Neural cell (in vitro differentiated cells): Measurements from ENCODE around the gene MYO18B. TPM values are rescaled to one million over a fixed set of nuclear protein-coding genes. Genes with fewer than 3 reads are reported as not detected.

Experiments
- H2AFZ ChIP-seq: fragments of 200-600, 300-800 bp; sonication (generic), shearing (Covaris generic); 2 replicates; pipeline ENCODE4 v1.6.0; 2014; ENCODE audit warnings: low read depth, mild to moderate bottlenecking, antibody characterized with exemption, low read length, moderate library complexity
- H3F3A ChIP-seq: fragments of 200-600 bp; shearing (Covaris generic); 2 replicates; pipeline ENCODE4 v1.6.1; 2016; ENCODE audit warnings: mild to moderate bottlenecking, moderate library complexity, mixed read lengths, antibody characterized with exemption, low read length; ENCODE audit not compliant: insufficient read depth, poor library complexity, severe bottlenecking
- H3K27ac ChIP-seq: fragments of 200-600, 300-800 bp; sonication (generic), shearing (Covaris generic); 2 replicates; pipeline ENCODE4 v1.5.1; 2014; ENCODE audit warnings: mild to moderate bottlenecking, low read length, moderate library complexity
- H3K27me3 ChIP-seq: fragments of 300-800, 200-600 bp; sonication (generic), shearing (Covaris generic); 2 replicates; pipeline ENCODE4 v1.6.0; 2014; ENCODE audit warnings: mild to moderate bottlenecking, low read depth, low read length, moderate library complexity; ENCODE audit not compliant: insufficient read depth
- H3K36me3 ChIP-seq: fragments of 300-800, 200-600 bp; sonication (generic), shearing (Covaris generic); 2 replicates; pipeline ENCODE4 v1.5.1; 2014; ENCODE audit warnings: mild to moderate bottlenecking, antibody characterized with exemption, low read length, moderate library complexity; ENCODE audit not compliant: insufficient read depth
- H3K4me2 ChIP-seq: fragments of 300-800, 200-600 bp; sonication (generic), shearing (Covaris generic); 2 replicates; pipeline ENCODE4 v1.6.0; 2014; ENCODE audit warnings: mild to moderate bottlenecking, low read length
- H3K4me3 ChIP-seq: fragments of 300-800, 200-600 bp; sonication (generic), shearing (Covaris generic); 2 replicates; pipeline ENCODE4 v1.5.1; 2014; ENCODE audit warnings: mild to moderate bottlenecking, low read length, moderate library complexity
- H3K79me2 ChIP-seq: fragments of 200-600 bp; shearing (Covaris generic); replicated peaks from 2 replicates; pipeline ENCODE4 v1.6.0; 2014; ENCODE audit warnings: mild to moderate bottlenecking, low read length, moderate library complexity; ENCODE audit not compliant: insufficient read depth
- H3K9ac ChIP-seq: fragments of 300-800, 200-600 bp; sonication (generic), shearing (Covaris generic); 2 replicates; pipeline ENCODE4 v1.6.1; 2016; ENCODE audit warnings: mild to moderate bottlenecking, low read length, mixed read lengths
- H3K9me2 ChIP-seq: fragments of 200-600 bp; shearing (Covaris generic); 2 replicates; pipeline ENCODE4 v1.6.1; 2016; ENCODE audit warnings: mild to moderate bottlenecking, low read length, mixed read lengths; ENCODE audit not compliant: insufficient read depth
- H3K9me3 ChIP-seq: fragments of 200-600, 300-800 bp; sonication (generic), shearing (Covaris generic); 2 replicates; pipeline ENCODE4 v1.6.1; 2016; ENCODE audit warnings: mild to moderate bottlenecking, mixed run types, low read length, moderate library complexity, mixed read lengths
- H4K20me1 ChIP-seq: fragments of 200-600 bp; shearing (Covaris generic); 2 replicates; pipeline ENCODE4 v1.6.1; 2016; ENCODE audit warnings: mild to moderate bottlenecking, mixed run types; ENCODE audit not compliant: insufficient read depth
- EP300 ChIP-seq: fragments of 450-650 bp; conservative IDR thresholded peaks from 2 replicates; pipeline ENCODE4 v1.6.1; 2014; ENCODE audit warnings: antibody characterized with exemption, mild to moderate bottlenecking, moderate library complexity; ENCODE audit not compliant: poor library complexity, severe bottlenecking
- EZH2 ChIP-seq: fragments of 200-600, 300-800 bp; shearing (Covaris generic), sonication (generic); IDR thresholded peaks from 2 replicates; pipeline ENCODE4 v1.6.1; 2014; ENCODE audit warnings: antibody characterized with exemption, low read length, borderline replicate concordance, mild to moderate bottlenecking; ENCODE audit not compliant: insufficient read depth, poor library complexity, severe bottlenecking
- MXI1 ChIP-seq: fragments of 450-650 bp; conservative IDR thresholded peaks from 2 replicates; pipeline ENCODE4 v1.6.1; 2014; ENCODE audit warnings: antibody characterized with exemption, mild to moderate bottlenecking; ENCODE audit not compliant: poor library complexity, severe bottlenecking
- POLR2AphosphoS5 ChIP-seq: IDR thresholded peaks from 2 replicates; pipeline ENCODE4 v1.6.1; 2012
- RAD21 ChIP-seq: fragments of 450-650 bp; conservative IDR thresholded peaks from 2 replicates; pipeline ENCODE4 v1.6.1; 2014; ENCODE audit warnings: antibody characterized with exemption, mild to moderate bottlenecking, moderate library complexity
- SMC3 ChIP-seq: fragments of 450-650 bp; conservative IDR thresholded peaks from 2 replicates; pipeline ENCODE4 v1.6.1; 2014; ENCODE audit warnings: antibody characterized with exemption, mild to moderate bottlenecking, moderate library complexity; ENCODE audit not compliant: poor library complexity
- TAF1 ChIP-seq: IDR thresholded peaks from 2 replicates; pipeline ENCODE4 v1.6.1; 2012; ENCODE audit warnings: low read depth
- polyA minus RNA-seq: library from RNA; depleted of rRNA, polyadenylated mRNA; stranded (reverse); fragments of >200 nt; gene quantifications from 2 replicates; pipeline ENCODE4 v1.2.3, GENCODE V29; 2014
- polyA plus RNA-seq: library from polyadenylated mRNA; depleted of rRNA; stranded (reverse); fragments of >200 nt; gene quantifications from 2 replicates; pipeline ENCODE4 v1.2.3, GENCODE V29; 2014
- TF ChIP-seq, protein P1 (sequence below): fragments of 450-650 bp; IDR thresholded peaks from 2 replicates; pipeline ENCODE4 v1.5.1; 2014; ENCODE audit warnings: antibody characterized with exemption, mild to moderate bottlenecking, moderate library complexity; ENCODE audit not compliant: poor library complexity, severe bottlenecking
- TF ChIP-seq, protein P2 (sequence below): IDR thresholded peaks from 2 replicates; pipeline ENCODE4 v1.6.1; 2012; ENCODE audit warnings: borderline replicate concordance

MYO18B gene, protein sequence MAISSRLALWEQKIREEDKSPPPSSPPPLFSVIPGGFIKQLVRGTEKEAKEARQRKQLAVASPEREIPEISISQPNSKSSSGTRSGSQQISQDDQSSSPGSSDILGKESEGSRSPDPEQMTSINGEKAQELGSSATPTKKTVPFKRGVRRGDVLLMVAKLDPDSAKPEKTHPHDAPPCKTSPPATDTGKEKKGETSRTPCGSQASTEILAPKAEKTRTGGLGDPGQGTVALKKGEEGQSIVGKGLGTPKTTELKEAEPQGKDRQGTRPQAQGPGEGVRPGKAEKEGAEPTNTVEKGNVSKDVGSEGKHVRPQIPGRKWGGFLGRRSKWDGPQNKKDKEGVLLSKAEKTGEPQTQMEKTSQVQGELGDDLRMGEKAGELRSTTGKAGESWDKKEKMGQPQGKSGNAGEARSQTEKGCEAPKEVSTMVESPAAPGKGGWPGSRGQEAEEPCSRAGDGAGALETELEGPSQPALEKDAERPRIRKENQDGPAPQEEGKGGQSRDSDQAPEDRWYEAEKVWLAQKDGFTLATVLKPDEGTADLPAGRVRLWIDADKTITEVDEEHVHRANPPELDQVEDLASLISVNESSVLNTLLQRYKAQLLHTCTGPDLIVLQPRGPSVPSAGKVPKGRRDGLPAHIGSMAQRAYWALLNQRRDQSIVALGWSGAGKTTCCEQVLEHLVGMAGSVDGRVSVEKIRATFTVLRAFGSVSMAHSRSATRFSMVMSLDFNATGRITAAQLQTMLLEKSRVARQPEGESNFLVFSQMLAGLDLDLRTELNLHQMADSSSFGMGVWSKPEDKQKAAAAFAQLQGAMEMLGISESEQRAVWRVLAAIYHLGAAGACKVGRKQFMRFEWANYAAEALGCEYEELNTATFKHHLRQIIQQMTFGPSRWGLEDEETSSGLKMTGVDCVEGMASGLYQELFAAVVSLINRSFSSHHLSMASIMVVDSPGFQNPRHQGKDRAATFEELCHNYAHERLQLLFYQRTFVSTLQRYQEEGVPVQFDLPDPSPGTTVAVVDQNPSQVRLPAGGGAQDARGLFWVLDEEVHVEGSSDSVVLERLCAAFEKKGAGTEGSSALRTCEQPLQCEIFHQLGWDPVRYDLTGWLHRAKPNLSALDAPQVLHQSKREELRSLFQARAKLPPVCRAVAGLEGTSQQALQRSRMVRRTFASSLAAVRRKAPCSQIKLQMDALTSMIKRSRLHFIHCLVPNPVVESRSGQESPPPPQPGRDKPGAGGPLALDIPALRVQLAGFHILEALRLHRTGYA (N-terminal part only)
- polyA plus RNA-seq (0.34 and 0.71 TPM in 2 replicates), polyA minus RNA-seq (0.23 and 0.24 TPM in 2 replicates)

DNA sequence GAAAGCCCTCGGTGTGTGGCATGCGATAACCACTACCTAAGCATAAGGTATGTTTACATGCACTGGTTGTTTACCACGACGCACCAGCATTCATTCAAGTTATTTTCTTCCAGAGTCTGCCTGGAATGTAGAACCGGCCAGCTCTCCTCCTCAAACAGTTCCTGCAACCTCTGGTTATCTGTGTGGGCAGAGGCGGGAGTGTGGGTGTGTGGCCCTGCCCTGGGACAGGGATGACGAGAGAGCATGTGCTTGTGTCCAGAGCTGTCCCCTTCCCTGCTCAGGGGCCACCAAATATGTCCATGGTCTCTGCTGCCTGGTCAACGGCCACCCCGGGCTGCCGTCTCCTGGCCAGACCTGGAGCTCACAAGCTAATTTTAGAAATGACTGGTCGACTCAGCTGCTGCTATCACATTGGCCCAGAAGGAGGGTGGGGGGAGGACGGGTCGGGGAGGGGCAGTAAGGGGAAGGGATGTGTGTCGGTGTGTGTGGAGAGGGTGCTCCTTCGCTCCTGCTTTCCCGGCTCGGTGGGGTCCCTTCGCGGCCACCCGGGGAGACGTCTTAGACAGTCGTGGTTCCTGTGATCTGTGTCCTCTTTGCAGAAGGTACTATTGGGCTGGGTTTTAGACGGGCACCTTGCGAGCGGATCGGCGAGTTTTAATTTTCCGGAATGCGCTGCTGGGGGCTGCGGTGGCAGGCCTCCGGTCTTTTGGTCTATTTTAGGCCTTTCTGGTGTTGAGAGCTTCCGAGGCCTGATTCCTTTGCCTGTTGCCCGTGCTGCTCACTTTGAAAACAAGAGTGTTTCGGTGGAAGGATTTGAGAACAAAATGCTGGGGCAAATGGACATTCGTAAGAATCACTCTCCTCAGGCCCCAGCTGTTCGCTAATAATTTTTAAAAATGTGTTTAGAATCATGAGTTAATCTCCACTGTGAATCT, at the start of gene MYO18B:
Gene MYO18B, plus strand, starts transcription at position 497 of the 935 bp plus-strand sequence. CDS start 18,905 bp downstream, outside the sequence.
- TF ChIP-seq EP300 (no peak), EZH2 (no peak), MXI1 (no peak), POLR2AphosphoS5 (no peak), TAF1 (no peak), RAD21 (no peak), SMC3 (no peak)
- TF ChIP-seq, protein P1, sequence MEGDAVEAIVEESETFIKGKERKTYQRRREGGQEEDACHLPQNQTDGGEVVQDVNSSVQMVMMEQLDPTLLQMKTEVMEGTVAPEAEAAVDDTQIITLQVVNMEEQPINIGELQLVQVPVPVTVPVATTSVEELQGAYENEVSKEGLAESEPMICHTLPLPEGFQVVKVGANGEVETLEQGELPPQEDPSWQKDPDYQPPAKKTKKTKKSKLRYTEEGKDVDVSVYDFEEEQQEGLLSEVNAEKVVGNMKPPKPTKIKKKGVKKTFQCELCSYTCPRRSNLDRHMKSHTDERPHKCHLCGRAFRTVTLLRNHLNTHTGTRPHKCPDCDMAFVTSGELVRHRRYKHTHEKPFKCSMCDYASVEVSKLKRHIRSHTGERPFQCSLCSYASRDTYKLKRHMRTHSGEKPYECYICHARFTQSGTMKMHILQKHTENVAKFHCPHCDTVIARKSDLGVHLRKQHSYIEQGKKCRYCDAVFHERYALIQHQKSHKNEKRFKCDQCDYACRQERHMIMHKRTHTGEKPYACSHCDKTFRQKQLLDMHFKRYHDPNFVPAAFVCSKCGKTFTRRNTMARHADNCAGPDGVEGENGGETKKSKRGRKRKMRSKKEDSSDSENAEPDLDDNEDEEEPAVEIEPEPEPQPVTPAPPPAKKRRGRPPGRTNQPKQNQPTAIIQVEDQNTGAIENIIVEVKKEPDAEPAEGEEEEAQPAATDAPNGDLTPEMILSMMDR = no peak
- TF ChIP-seq, protein P2, sequence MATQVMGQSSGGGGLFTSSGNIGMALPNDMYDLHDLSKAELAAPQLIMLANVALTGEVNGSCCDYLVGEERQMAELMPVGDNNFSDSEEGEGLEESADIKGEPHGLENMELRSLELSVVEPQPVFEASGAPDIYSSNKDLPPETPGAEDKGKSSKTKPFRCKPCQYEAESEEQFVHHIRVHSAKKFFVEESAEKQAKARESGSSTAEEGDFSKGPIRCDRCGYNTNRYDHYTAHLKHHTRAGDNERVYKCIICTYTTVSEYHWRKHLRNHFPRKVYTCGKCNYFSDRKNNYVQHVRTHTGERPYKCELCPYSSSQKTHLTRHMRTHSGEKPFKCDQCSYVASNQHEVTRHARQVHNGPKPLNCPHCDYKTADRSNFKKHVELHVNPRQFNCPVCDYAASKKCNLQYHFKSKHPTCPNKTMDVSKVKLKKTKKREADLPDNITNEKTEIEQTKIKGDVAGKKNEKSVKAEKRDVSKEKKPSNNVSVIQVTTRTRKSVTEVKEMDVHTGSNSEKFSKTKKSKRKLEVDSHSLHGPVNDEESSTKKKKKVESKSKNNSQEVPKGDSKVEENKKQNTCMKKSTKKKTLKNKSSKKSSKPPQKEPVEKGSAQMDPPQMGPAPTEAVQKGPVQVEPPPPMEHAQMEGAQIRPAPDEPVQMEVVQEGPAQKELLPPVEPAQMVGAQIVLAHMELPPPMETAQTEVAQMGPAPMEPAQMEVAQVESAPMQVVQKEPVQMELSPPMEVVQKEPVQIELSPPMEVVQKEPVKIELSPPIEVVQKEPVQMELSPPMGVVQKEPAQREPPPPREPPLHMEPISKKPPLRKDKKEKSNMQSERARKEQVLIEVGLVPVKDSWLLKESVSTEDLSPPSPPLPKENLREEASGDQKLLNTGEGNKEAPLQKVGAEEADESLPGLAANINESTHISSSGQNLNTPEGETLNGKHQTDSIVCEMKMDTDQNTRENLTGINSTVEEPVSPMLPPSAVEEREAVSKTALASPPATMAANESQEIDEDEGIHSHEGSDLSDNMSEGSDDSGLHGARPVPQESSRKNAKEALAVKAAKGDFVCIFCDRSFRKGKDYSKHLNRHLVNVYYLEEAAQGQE = no peak
- H3K36me3 ChIP-seq = no peaks in the 10 kb centered on the region
- H3F3A ChIP-seq = no peaks in the 10 kb centered on the region
- H3K79me2 ChIP-seq = no peaks in the 10 kb centered on the region
- no peak within 1 kb of the TSS for H3K27ac ChIP-seq
- H3K4me3 ChIP-seq = no peak within 1 kb of the TSS
- no peaks in the 10 kb centered on the region for H3K9me3 ChIP-seq
- H4K20me1 ChIP-seq = no peaks in the 10 kb centered on the region
- no peak within 1 kb of the TSS for H3K4me2 ChIP-seq
- no peak within 1 kb of the TSS for H3K9ac ChIP-seq
- H3K9me2 ChIP-seq = no peaks in the 10 kb centered on the region
- no peak within 1 kb of the TSS for H2AFZ ChIP-seq
- no peaks in the 10 kb centered on the region for H3K27me3 ChIP-seq
